ENCODE data around the gene ITGA5.
A peak's percentile ranks its signal among the peaks of the same experiment; 100 is the strongest.
"Not testable (repeated sequence)": the region's sequence is repeated elsewhere in the genome, so short reads cannot be mapped to it uniquely, and the experiment has no call there.

ITGA5 gene

GRCh38 chr12:54357506-54358190 lies 61.4 kb downstream of the ITGA5 start:
- 17 to 50% methylated on average over 1 of the region's 2 CpGs for WGBS, 2 experiments (ENCODE audit: insufficient coverage in 2 of 2)
- peak overlapping the region; percentile 92 for H3K27ac ChIP-seq (ENCODE audit: low read depth, low read length, severe bottlenecking)
- H3K4me3 ChIP-seq (ENCODE audit: extremely low read depth, insufficient read depth, low read length, poor library complexity, severe bottlenecking): peak overlapping the region; percentile 50
- peaks cover 64% of the 10 kb centered on the region for H3K4me1 ChIP-seq (ENCODE audit: control insufficient read depth, insufficient read depth, low read length, poor library complexity, severe bottlenecking)
- H3K9me3 ChIP-seq (ENCODE audit: control insufficient read depth, low read length): no peaks in the 10 kb centered on the region
- no peaks in the 10 kb centered on the region for H3K36me3 ChIP-seq (ENCODE audit: control insufficient read depth, insufficient read depth, low read length)

- Histone ChIP-seq H3K4me1 (ENCODE audit: control insufficient read depth, insufficient read depth, low read length, poor library complexity, severe bottlenecking) (peaks cover 71% of the 10 kb centered on the region), H3K36me3 (ENCODE audit: control insufficient read depth, insufficient read depth, low read length) (no peaks in the 10 kb centered on the region), H3K4me3 (ENCODE audit: extremely low read depth, insufficient read depth, low read length, poor library complexity, severe bottlenecking) (no peak overlapping the region), H3K27ac (ENCODE audit: low read depth, low read length, severe bottlenecking) (peak overlapping the region; percentile 92), H3K9me3 (ENCODE audit: control insufficient read depth, low read length) (no peaks in the 10 kb centered on the region)
- WGBS, 2 experiments (ENCODE audit: insufficient coverage in 2 of 2): 40 to 54% methylated on average over 1 of the region's 4 CpGs
Observed at GRCh38 chr12:54356951-54357356, 62.1 kb downstream of the ITGA5 start.

GRCh38 chr12:54356228-54356627 lies 62.8 kb downstream of the ITGA5 start:
- H3K9me3 ChIP-seq (ENCODE audit: control insufficient read depth, low read length): no peaks in the 10 kb centered on the region
- peak overlapping the region; percentile 92 for H3K27ac ChIP-seq (ENCODE audit: low read depth, low read length, severe bottlenecking)
- peaks cover 78% of the 10 kb centered on the region for H3K4me1 ChIP-seq (ENCODE audit: control insufficient read depth, insufficient read depth, low read length, poor library complexity, severe bottlenecking)
- H3K36me3 ChIP-seq (ENCODE audit: control insufficient read depth, insufficient read depth, low read length): peaks cover 7% of the 10 kb centered on the region
- WGBS, 2 experiments (ENCODE audit: insufficient coverage in 2 of 2): 86 to 92% methylated on average over 2 to 3 of the region's 3 CpGs
- H3K4me3 ChIP-seq (ENCODE audit: extremely low read depth, insufficient read depth, low read length, poor library complexity, severe bottlenecking): no peak overlapping the region

- 55 to 59% methylated on average over 3 of the region's 6 CpGs for WGBS, 2 experiments (ENCODE audit: insufficient coverage in 2 of 2)
- H3K27ac ChIP-seq (ENCODE audit: low read depth, low read length, severe bottlenecking): peak overlapping the region; percentile 92
- H3K4me3 ChIP-seq (ENCODE audit: extremely low read depth, insufficient read depth, low read length, poor library complexity, severe bottlenecking): no peak overlapping the region
- H3K4me1 ChIP-seq (ENCODE audit: control insufficient read depth, insufficient read depth, low read length, poor library complexity, severe bottlenecking): peaks cover 81% of the 10 kb centered on the region
- H3K36me3 ChIP-seq (ENCODE audit: control insufficient read depth, insufficient read depth, low read length): peaks cover 17% of the 10 kb centered on the region
- H3K9me3 ChIP-seq (ENCODE audit: control insufficient read depth, low read length): no peaks in the 10 kb centered on the region
Observed at GRCh38 chr12:54355104-54355815, 63.8 kb downstream of the ITGA5 start.

GRCh38 chr12:54354271-54354670 lies 64.8 kb downstream of the ITGA5 start:
- Histone ChIP-seq H3K36me3 (ENCODE audit: control insufficient read depth, insufficient read depth, low read length) (peaks cover 26% of the 10 kb centered on the region), H3K4me1 (ENCODE audit: control insufficient read depth, insufficient read depth, low read length, poor library complexity, severe bottlenecking) (peaks cover 78% of the 10 kb centered on the region)
- 88 to 100% methylated on average over 1 of the region's 7 CpGs for WGBS, 2 experiments (ENCODE audit: insufficient coverage in 2 of 2)
- H3K4me3 ChIP-seq (ENCODE audit: extremely low read depth, insufficient read depth, low read length, poor library complexity, severe bottlenecking); H3K27ac ChIP-seq (ENCODE audit: low read depth, low read length, severe bottlenecking); H3K9me3 ChIP-seq (ENCODE audit: control insufficient read depth, low read length): not testable (repeated sequence)

- Histone ChIP-seq H3K36me3 (ENCODE audit: control insufficient read depth, insufficient read depth, low read length) (peaks cover 36% of the 10 kb centered on the region), H3K27ac (ENCODE audit: low read depth, low read length, severe bottlenecking) (peak overlapping the region; percentile 87), H3K9me3 (ENCODE audit: control insufficient read depth, low read length) (no peaks in the 10 kb centered on the region), H3K4me3 (ENCODE audit: extremely low read depth, insufficient read depth, low read length, poor library complexity, severe bottlenecking) (no peak overlapping the region), H3K4me1 (ENCODE audit: control insufficient read depth, insufficient read depth, low read length, poor library complexity, severe bottlenecking) (peaks cover 78% of the 10 kb centered on the region)
- WGBS, 2 experiments (ENCODE audit: insufficient coverage in 2 of 2): 44 to 71% methylated on average over 1 of the region's 1 CpG
Observed at GRCh38 chr12:54352891-54353874, 65.9 kb downstream of the ITGA5 start.

GRCh38 chr12:54352022-54352531 lies 67.0 kb downstream of the ITGA5 start:
- no peaks in the 10 kb centered on the region for H3K9me3 ChIP-seq (ENCODE audit: control insufficient read depth, low read length)
- peak overlapping the region; percentile 16 for H3K4me3 ChIP-seq (ENCODE audit: extremely low read depth, insufficient read depth, low read length, poor library complexity, severe bottlenecking)
- H3K27ac ChIP-seq (ENCODE audit: low read depth, low read length, severe bottlenecking): peak overlapping the region; percentile 87
- H3K4me1 ChIP-seq (ENCODE audit: control insufficient read depth, insufficient read depth, low read length, poor library complexity, severe bottlenecking): peaks cover 67% of the 10 kb centered on the region
- peaks cover 48% of the 10 kb centered on the region for H3K36me3 ChIP-seq (ENCODE audit: control insufficient read depth, insufficient read depth, low read length)
- WGBS, 2 experiments (ENCODE audit: insufficient coverage in 2 of 2): 8 to 9% methylated on average over 16 to 18 of the region's 21 CpGs

GRCh38 chr12:54351341-54351740 lies 67.7 kb downstream of the ITGA5 start:
- H3K4me3 ChIP-seq (ENCODE audit: extremely low read depth, insufficient read depth, low read length, poor library complexity, severe bottlenecking): no peak overlapping the region
- peaks cover 60% of the 10 kb centered on the region for H3K4me1 ChIP-seq (ENCODE audit: control insufficient read depth, insufficient read depth, low read length, poor library complexity, severe bottlenecking)
- no peaks in the 10 kb centered on the region for H3K9me3 ChIP-seq (ENCODE audit: control insufficient read depth, low read length)
- peak overlapping the region; percentile 87 for H3K27ac ChIP-seq (ENCODE audit: low read depth, low read length, severe bottlenecking)
- peaks cover 55% of the 10 kb centered on the region for H3K36me3 ChIP-seq (ENCODE audit: control insufficient read depth, insufficient read depth, low read length)
- 42% methylated on average over 3 of the region's 4 CpGs; no CpG with 5 or more reads in 1 of the 2 experiments for WGBS, 2 experiments (ENCODE audit: insufficient coverage in 2 of 2)

GRCh38 chr12:54350743-54351142 lies 68.3 kb downstream of the ITGA5 start:
- no peak overlapping the region for H3K4me3 ChIP-seq (ENCODE audit: extremely low read depth, insufficient read depth, low read length, poor library complexity, severe bottlenecking)
- 57% methylated on average over 1 of the region's 3 CpGs; no CpG with 5 or more reads in 1 of the 2 experiments for WGBS, 2 experiments (ENCODE audit: insufficient coverage in 2 of 2)

GRCh38 chr12:54349679-54350078 lies 69.4 kb downstream of the ITGA5 start:
- Histone ChIP-seq H3K27ac (ENCODE audit: low read depth, low read length, severe bottlenecking) (no peak overlapping the region), H3K4me3 (ENCODE audit: extremely low read depth, insufficient read depth, low read length, poor library complexity, severe bottlenecking) (no peak overlapping the region), H3K9me3 (ENCODE audit: control insufficient read depth, low read length) (no peaks in the 10 kb centered on the region), H3K4me1 (ENCODE audit: control insufficient read depth, insufficient read depth, low read length, poor library complexity, severe bottlenecking) (peaks cover 44% of the 10 kb centered on the region), H3K36me3 (ENCODE audit: control insufficient read depth, insufficient read depth, low read length) (peaks cover 68% of the 10 kb centered on the region)

More at GRCh38 chr12:54350743-54351142, 68.3 kb downstream of the ITGA5 start:
- Histone ChIP-seq H3K9me3 (ENCODE audit: control insufficient read depth, low read length) (no peaks in the 10 kb centered on the region), H3K27ac (ENCODE audit: low read depth, low read length, severe bottlenecking) (peak overlapping the region; percentile 29), H3K36me3 (ENCODE audit: control insufficient read depth, insufficient read depth, low read length) (peaks cover 57% of the 10 kb centered on the region), H3K4me1 (ENCODE audit: control insufficient read depth, insufficient read depth, low read length, poor library complexity, severe bottlenecking) (peaks cover 54% of the 10 kb centered on the region)
